GM18505 (cell line): Measurements from ENCODE around the gene PRRT2.
"Not testable (repeated sequence)": the region's sequence is repeated elsewhere in the genome, so short reads cannot be mapped to it uniquely, and the experiment has no call there.

Source experiments
- ATAC-seq: cut with Tn5 transposase; IDR thresholded peaks from one replicate; pipeline ENCODE4 v1.9.1; 2021; ENCODE audit not compliant: unreplicated experiment
- POLR2A ChIP-seq: IDR thresholded peaks from 4 replicates; pipeline ENCODE4 v1.6.1; 2011; ENCODE audit warnings: borderline replicate concordance; ENCODE audit not compliant: insufficient read depth, insufficient read length; ENCODE audit errors: extremely low read depth

The PRRT2 gene

GRCh38 chr16:29821643-29822115 lies 9.7 kb downstream of the PRRT2 start:
- no peak for ATAC-seq
- TF ChIP-seq POLR2A: no peak

- no peak for ATAC-seq
- TF ChIP-seq POLR2A: no peak
These were observed 12.7 kb downstream of the PRRT2 start for GRCh38 chr16:29824589-29825144.

- ATAC-seq: no peak
- no peak for TF ChIP-seq POLR2A
These were observed 13.4 kb downstream of the PRRT2 start for GRCh38 chr16:29825145-29826044.

GRCh38 chr16:29826342-29826695 lies 14.3 kb downstream of the PRRT2 start:
- no peak for ATAC-seq
- TF ChIP-seq POLR2A: no peak

- TF ChIP-seq POLR2A: no peak
- ATAC-seq: no peak
These were observed 18.8 kb downstream of the PRRT2 start for GRCh38 chr16:29830774-29831173.

- no peak for TF ChIP-seq POLR2A
- ATAC-seq: no peak
These were observed 19.5 kb downstream of the PRRT2 start for GRCh38 chr16:29831490-29831889.

GRCh38 chr16:29833219-29833618 lies 21.2 kb downstream of the PRRT2 start:
- ATAC-seq: not testable (repeated sequence)

GRCh38 chr16:29834079-29834478 lies 22.1 kb downstream of the PRRT2 start:
- no peak for TF ChIP-seq POLR2A

GRCh38 chr16:29835926-29836325 lies 23.9 kb downstream of the PRRT2 start:
- no peak for TF ChIP-seq POLR2A
- no peak for ATAC-seq

More at GRCh38 chr16:29834079-29834478, 22.1 kb downstream of the PRRT2 start:
- no peak for ATAC-seq

- TF ChIP-seq POLR2A: no peak
- no peak for ATAC-seq
These were observed 24.6 kb downstream of the PRRT2 start for GRCh38 chr16:29836623-29837022.

GRCh38 chr16:29837841-29838240 lies 25.8 kb downstream of the PRRT2 start:
- ATAC-seq: no peak
- TF ChIP-seq POLR2A: no peak

- TF ChIP-seq POLR2A: no peak
- ATAC-seq: no peak
These were observed 27.8 kb downstream of the PRRT2 start for GRCh38 chr16:29839822-29840221.

GRCh38 chr16:29840240-29840639 lies 28.2 kb downstream of the PRRT2 start:
- no peak for ATAC-seq
- no peak for TF ChIP-seq POLR2A

- ATAC-seq: no peak
- TF ChIP-seq POLR2A: no peak
These were observed 29.6 kb downstream of the PRRT2 start for GRCh38 chr16:29841631-29842030.
